ENCODE results near the gene SRSF11.

- no peak for TF ChIP-seq ESRRG (CRISPR knock-in tag; IDR thresholded peaks at IDR 0.05)
- no peak for TF ChIP-seq ZFP3 (CRISPR knock-in tag; IDR thresholded peaks at IDR 0.05)
- no peak for TF ChIP-seq GLIS3 (CRISPR knock-in tag; IDR thresholded peaks at IDR 0.05)
- no peak for TF ChIP-seq ZNF8 (CRISPR knock-in tag; IDR thresholded peaks at IDR 0.05)
- TF ChIP-seq, protein P1, sequence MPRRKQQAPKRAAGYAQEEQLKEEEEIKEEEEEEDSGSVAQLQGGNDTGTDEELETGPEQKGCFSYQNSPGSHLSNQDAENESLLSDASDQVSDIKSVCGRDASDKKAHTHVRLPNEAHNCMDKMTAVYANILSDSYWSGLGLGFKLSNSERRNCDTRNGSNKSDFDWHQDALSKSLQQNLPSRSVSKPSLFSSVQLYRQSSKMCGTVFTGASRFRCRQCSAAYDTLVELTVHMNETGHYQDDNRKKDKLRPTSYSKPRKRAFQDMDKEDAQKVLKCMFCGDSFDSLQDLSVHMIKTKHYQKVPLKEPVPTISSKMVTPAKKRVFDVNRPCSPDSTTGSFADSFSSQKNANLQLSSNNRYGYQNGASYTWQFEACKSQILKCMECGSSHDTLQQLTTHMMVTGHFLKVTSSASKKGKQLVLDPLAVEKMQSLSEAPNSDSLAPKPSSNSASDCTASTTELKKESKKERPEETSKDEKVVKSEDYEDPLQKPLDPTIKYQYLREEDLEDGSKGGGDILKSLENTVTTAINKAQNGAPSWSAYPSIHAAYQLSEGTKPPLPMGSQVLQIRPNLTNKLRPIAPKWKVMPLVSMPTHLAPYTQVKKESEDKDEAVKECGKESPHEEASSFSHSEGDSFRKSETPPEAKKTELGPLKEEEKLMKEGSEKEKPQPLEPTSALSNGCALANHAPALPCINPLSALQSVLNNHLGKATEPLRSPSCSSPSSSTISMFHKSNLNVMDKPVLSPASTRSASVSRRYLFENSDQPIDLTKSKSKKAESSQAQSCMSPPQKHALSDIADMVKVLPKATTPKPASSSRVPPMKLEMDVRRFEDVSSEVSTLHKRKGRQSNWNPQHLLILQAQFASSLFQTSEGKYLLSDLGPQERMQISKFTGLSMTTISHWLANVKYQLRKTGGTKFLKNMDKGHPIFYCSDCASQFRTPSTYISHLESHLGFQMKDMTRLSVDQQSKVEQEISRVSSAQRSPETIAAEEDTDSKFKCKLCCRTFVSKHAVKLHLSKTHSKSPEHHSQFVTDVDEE (CRISPR knock-in tag; IDR thresholded peaks at IDR 0.05) = no peak
- no peak for TF ChIP-seq ZFP30 (CRISPR knock-in tag; IDR thresholded peaks at IDR 0.05)
- TF ChIP-seq ZNF70 (CRISPR knock-in tag; IDR thresholded peaks at IDR 0.05) = no peak
- TF ChIP-seq, protein P2, sequence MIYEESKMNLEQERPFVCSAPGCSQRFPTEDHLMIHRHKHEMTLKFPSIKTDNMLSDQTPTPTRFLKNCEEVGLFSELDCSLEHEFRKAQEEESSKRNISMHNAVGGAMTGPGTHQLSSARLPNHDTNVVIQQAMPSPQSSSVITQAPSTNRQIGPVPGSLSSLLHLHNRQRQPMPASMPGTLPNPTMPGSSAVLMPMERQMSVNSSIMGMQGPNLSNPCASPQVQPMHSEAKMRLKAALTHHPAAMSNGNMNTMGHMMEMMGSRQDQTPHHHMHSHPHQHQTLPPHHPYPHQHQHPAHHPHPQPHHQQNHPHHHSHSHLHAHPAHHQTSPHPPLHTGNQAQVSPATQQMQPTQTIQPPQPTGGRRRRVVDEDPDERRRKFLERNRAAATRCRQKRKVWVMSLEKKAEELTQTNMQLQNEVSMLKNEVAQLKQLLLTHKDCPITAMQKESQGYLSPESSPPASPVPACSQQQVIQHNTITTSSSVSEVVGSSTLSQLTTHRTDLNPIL (CRISPR knock-in tag; IDR thresholded peaks at IDR 0.05; ENCODE audit: low read depth) = no peak
- TF ChIP-seq, protein P3, sequence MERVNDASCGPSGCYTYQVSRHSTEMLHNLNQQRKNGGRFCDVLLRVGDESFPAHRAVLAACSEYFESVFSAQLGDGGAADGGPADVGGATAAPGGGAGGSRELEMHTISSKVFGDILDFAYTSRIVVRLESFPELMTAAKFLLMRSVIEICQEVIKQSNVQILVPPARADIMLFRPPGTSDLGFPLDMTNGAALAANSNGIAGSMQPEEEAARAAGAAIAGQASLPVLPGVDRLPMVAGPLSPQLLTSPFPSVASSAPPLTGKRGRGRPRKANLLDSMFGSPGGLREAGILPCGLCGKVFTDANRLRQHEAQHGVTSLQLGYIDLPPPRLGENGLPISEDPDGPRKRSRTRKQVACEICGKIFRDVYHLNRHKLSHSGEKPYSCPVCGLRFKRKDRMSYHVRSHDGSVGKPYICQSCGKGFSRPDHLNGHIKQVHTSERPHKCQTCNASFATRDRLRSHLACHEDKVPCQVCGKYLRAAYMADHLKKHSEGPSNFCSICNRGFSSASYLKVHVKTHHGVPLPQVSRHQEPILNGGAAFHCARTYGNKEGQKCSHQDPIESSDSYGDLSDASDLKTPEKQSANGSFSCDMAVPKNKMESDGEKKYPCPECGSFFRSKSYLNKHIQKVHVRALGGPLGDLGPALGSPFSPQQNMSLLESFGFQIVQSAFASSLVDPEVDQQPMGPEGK (CRISPR knock-in tag; IDR thresholded peaks at IDR 0.05; ENCODE audit: borderline replicate concordance) = no peak
- TF ChIP-seq, protein P4, sequence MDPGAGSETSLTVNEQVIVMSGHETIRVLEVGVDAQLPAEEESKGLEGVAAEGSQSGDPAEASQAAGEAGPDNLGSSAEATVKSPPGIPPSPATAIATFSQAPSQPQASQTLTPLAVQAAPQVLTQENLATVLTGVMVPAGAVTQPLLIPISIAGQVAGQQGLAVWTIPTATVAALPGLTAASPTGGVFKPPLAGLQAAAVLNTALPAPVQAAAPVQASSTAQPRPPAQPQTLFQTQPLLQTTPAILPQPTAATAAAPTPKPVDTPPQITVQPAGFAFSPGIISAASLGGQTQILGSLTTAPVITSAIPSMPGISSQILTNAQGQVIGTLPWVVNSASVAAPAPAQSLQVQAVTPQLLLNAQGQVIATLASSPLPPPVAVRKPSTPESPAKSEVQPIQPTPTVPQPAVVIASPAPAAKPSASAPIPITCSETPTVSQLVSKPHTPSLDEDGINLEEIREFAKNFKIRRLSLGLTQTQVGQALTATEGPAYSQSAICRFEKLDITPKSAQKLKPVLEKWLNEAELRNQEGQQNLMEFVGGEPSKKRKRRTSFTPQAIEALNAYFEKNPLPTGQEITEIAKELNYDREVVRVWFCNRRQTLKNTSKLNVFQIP (CRISPR knock-in tag; IDR thresholded peaks at IDR 0.05; ENCODE audit: borderline replicate concordance, low read depth) = no peak
- TF ChIP-seq RARB (CRISPR knock-in tag; IDR thresholded peaks at IDR 0.05) = no peak
- TF ChIP-seq PPARA (CRISPR knock-in tag; IDR thresholded peaks at IDR 0.05; ENCODE audit: borderline replicate concordance) = no peak
These were observed 21.1 kb upstream of the SRSF11 start for GRCh38 chr1:70200065-70200464.
